ENCODE measurements around the gene TLE1.

GRCh38 chr9:81682797-81683196, 6.5 kb downstream of the TLE1 start:
- TF ChIP-seq EZH2phosphoT487 (IDR thresholded peaks at IDR 0.05; ENCODE audit: low read depth) (no peak), CTCF (IDR thresholded peaks at IDR 0.05; ENCODE audit: low read depth, low read length) (no peak)
